Measurements from ENCODE around the gene RFT1.

The RFT1 gene

GRCh38 chr3:53077476-53078220, 52.6 kb downstream of the RFT1 start:
- TF ChIP-seq EZH2phosphoT487 (IDR thresholded peaks at IDR 0.05; ENCODE audit: low read length) (no peak), EZH2 (optimal IDR thresholded peaks at IDR 0.05; ENCODE audit: low read depth, low read length) (no peak)
- TF ChIP-seq, protein P1, sequence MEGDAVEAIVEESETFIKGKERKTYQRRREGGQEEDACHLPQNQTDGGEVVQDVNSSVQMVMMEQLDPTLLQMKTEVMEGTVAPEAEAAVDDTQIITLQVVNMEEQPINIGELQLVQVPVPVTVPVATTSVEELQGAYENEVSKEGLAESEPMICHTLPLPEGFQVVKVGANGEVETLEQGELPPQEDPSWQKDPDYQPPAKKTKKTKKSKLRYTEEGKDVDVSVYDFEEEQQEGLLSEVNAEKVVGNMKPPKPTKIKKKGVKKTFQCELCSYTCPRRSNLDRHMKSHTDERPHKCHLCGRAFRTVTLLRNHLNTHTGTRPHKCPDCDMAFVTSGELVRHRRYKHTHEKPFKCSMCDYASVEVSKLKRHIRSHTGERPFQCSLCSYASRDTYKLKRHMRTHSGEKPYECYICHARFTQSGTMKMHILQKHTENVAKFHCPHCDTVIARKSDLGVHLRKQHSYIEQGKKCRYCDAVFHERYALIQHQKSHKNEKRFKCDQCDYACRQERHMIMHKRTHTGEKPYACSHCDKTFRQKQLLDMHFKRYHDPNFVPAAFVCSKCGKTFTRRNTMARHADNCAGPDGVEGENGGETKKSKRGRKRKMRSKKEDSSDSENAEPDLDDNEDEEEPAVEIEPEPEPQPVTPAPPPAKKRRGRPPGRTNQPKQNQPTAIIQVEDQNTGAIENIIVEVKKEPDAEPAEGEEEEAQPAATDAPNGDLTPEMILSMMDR (IDR thresholded peaks at IDR 0.05; ENCODE audit: low read length), result no peak
- no peak overlapping the region for H3K4me3 ChIP-seq (ENCODE audit: low read length)

GRCh38 chr3:53075743-53076140, 54.5 kb downstream of the RFT1 start:
- no peak overlapping the region for H3K27ac ChIP-seq (ENCODE audit: low read length)

More at GRCh38 chr3:53077476-53078220, 52.6 kb downstream of the RFT1 start:
- Histone ChIP-seq H3K36me3 (replicated peaks; ENCODE audit: insufficient read depth, low read length) (no peaks in the 10 kb centered on the region), H3K9me2 (replicated peaks; ENCODE audit: insufficient read depth, low read length) (no peaks in the 10 kb centered on the region), H3K79me2 (ENCODE audit: low read length) (no peaks in the 10 kb centered on the region), H2AFZ (ENCODE audit: low read length) (no peak overlapping the region), H3K27me3 (replicated peaks; ENCODE audit: insufficient read depth, low read length) (no peaks in the 10 kb centered on the region), H4K20me1 (ENCODE audit: insufficient read depth, low read length) (no peaks in the 10 kb centered on the region), H3K4me2 (ENCODE audit: low read depth, low read length) (no peak overlapping the region), H3K9me3 (replicated peaks; ENCODE audit: insufficient read depth, low read length) (no peaks in the 10 kb centered on the region), H3K9ac (ENCODE audit: low read length) (no peak overlapping the region), H3F3A (ENCODE audit: insufficient read depth, low read length) (no peaks in the 10 kb centered on the region), H3K4me1 (ENCODE audit: low read length) (no peaks in the 10 kb centered on the region), H3K27ac (ENCODE audit: low read length) (no peak overlapping the region)
- DNase-seq, result no peak

DNA sequence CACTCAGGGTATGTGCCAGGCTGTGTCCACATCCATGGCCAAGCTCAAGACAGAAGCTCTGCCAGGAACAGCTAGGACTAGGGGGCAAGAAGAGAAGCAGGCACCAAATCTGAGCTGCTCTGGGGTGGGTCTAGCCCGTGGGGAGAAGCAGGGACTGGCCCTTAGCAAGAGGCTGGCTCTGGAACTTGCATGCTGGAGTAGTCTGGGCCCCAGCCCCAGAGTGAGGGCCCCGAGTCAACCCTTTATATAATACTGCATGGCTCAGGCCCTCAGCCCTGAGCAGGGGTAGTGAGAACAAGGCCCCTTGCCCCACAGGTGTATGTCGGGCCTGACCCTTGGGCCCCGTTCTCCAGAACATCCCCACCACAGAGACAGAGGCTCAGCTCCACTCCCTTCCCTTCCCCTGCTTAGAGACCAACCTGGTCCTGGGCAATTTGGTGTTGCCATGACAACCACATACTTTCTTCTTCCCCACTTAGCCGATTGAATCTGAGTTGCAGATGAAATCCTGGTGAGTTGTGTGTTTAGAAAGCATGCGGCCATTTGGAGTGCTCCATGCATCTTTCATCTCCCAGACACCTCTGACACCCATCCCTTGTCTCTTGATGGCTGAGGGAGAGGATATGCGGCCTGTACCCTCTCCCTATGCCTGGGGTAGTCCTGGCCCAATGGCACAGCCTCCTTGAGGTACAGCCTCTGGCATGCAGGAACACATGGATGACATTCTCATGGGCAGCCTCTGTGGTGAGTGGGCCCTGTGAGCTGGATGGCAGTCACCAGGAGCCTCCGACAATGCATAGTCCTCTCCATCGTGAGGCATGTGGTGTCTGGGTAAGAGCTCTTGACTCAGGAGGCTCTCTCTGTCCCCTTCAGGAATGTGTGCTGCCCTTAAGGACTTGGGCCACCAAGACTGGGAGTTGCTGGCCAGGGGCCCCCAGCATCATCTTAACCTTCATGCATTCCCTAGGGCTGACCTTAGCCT, 55.2 kb downstream of the RFT1 start:
- Histone ChIP-seq H3K4me3 (ENCODE audit: low read length) (no peak overlapping the region), H4K20me1 (ENCODE audit: insufficient read depth, low read length) (no peaks in the 10 kb centered on the region), H3F3A (ENCODE audit: insufficient read depth, low read length) (no peaks in the 10 kb centered on the region), H3K4me2 (ENCODE audit: low read depth, low read length) (no peak overlapping the region), H3K9ac (ENCODE audit: low read length) (no peak overlapping the region), H3K9me2 (replicated peaks; ENCODE audit: insufficient read depth, low read length) (no peaks in the 10 kb centered on the region), H3K36me3 (replicated peaks; ENCODE audit: insufficient read depth, low read length) (no peaks in the 10 kb centered on the region), H3K27me3 (replicated peaks; ENCODE audit: insufficient read depth, low read length) (no peaks in the 10 kb centered on the region), H3K27ac (ENCODE audit: low read length) (no peak overlapping the region), H3K4me1 (ENCODE audit: low read length) (peaks cover 5% of the 10 kb centered on the region; the same call in 1 of the 2 replicates), H2AFZ (ENCODE audit: low read length) (no peak overlapping the region), H3K79me2 (ENCODE audit: low read length) (no peaks in the 10 kb centered on the region), H3K9me3 (replicated peaks; ENCODE audit: insufficient read depth, low read length) (no peaks in the 10 kb centered on the region)
- DNase-seq, result no peak
- TF ChIP-seq EZH2 (optimal IDR thresholded peaks at IDR 0.05; ENCODE audit: low read depth, low read length), result no peak
- TF ChIP-seq EZH2phosphoT487 (IDR thresholded peaks at IDR 0.05; ENCODE audit: low read length), result no peak
- TF ChIP-seq, protein P1 (IDR thresholded peaks at IDR 0.05; ENCODE audit: low read length), result no peak

More at GRCh38 chr3:53075743-53076140, 54.5 kb downstream of the RFT1 start:
- Histone ChIP-seq H3K9ac (ENCODE audit: low read length) (no peak overlapping the region), H3K27me3 (replicated peaks; ENCODE audit: insufficient read depth, low read length) (no peaks in the 10 kb centered on the region), H4K20me1 (ENCODE audit: insufficient read depth, low read length) (no peaks in the 10 kb centered on the region), H2AFZ (ENCODE audit: low read length) (no peak overlapping the region), H3K79me2 (ENCODE audit: low read length) (no peaks in the 10 kb centered on the region), H3K36me3 (replicated peaks; ENCODE audit: insufficient read depth, low read length) (no peaks in the 10 kb centered on the region), H3F3A (ENCODE audit: insufficient read depth, low read length) (no peaks in the 10 kb centered on the region), H3K9me2 (replicated peaks; ENCODE audit: insufficient read depth, low read length) (no peaks in the 10 kb centered on the region), H3K4me1 (ENCODE audit: low read length) (peaks cover 5% of the 10 kb centered on the region; the same call in 1 of the 2 replicates), H3K4me3 (ENCODE audit: low read length) (no peak overlapping the region), H3K4me2 (ENCODE audit: low read depth, low read length) (no peak overlapping the region), H3K9me3 (replicated peaks; ENCODE audit: insufficient read depth, low read length) (no peaks in the 10 kb centered on the region)
- TF ChIP-seq EZH2phosphoT487 (IDR thresholded peaks at IDR 0.05; ENCODE audit: low read length), result no peak
- TF ChIP-seq, protein P1 (IDR thresholded peaks at IDR 0.05; ENCODE audit: low read length), result no peak
- TF ChIP-seq EZH2 (optimal IDR thresholded peaks at IDR 0.05; ENCODE audit: low read depth, low read length), result no peak
- DNase-seq, result no peak
